H1 (cell line): ENCODE data around the gene FOXN4. TPM values are rescaled to one million over a fixed set of nuclear protein-coding genes. Genes with fewer than 3 reads are reported as not detected.
"Not testable (repeated sequence)": the region's sequence is repeated elsewhere in the genome, so short reads cannot be mapped to it uniquely, and the experiment has no call there.

ENCODE experiments used
- CTCF ChIA-PET: fragments of 300-600 bp; sonication (Branson Sonifier 250); formaldehyde crosslinking; loops from one replicate; lab custom pipeline; 2021; ENCODE audit not compliant: partially characterized antibody; lab: Charles Lee
- POLR2A ChIA-PET: fragments of 300-600 bp; sonication (Branson Sonifier 250); formaldehyde crosslinking; loops from one replicate; lab custom pipeline; 2021; ENCODE audit warnings: inconsistent platforms; ENCODE audit not compliant: partially characterized antibody; lab: Charles Lee
- DNase-seq, 2 experiments: peaks; one replicate each; pipeline versions ENCODE4 v3.0.0 to v3.0.0-alpha.2; 2010 to 2022; ENCODE audit warnings: low spot score in 2 of 2, low read depth in 1 of 2, mixed read lengths in 1 of 2
- FAIRE-seq: peaks from 2 replicates; lab custom pipeline; 2011; peaks lifted over from hg19 to GRCh38; lab: Jason Lieb, UNC
- H2AFZ ChIP-seq: 2 replicates; pipeline ENCODE4 v1.8.1; 2012; ENCODE audit warnings: low read length, inconsistent platforms
- H2AK5ac ChIP-seq: 2 replicates; pipeline ENCODE4 v1.6.1; 2013; ENCODE audit warnings: low read depth, low read length
- H2BK120ac ChIP-seq: replicated peaks from 2 replicates; pipeline ENCODE3; 2013; ENCODE audit warnings: low read depth, low read length, inconsistent platforms
- H2BK12ac ChIP-seq: 2 replicates; pipeline ENCODE4 v1.6.1; 2013; ENCODE audit warnings: low read depth, low read length
- H2BK15ac ChIP-seq: 2 replicates; pipeline ENCODE4 v1.6.1; 2013; ENCODE audit warnings: low read length
- H2BK20ac ChIP-seq: 2 replicates; pipeline ENCODE4 v1.6.1; 2013; ENCODE audit warnings: low read length
- H2BK5ac ChIP-seq: 2 replicates; pipeline ENCODE4 v1.6.1; 2013; ENCODE audit warnings: low read depth, low read length
- H3K14ac ChIP-seq: 2 replicates; pipeline ENCODE4 v1.6.1; 2013; ENCODE audit warnings: inconsistent platforms; ENCODE audit not compliant: insufficient read length
- H3K18ac ChIP-seq: 2 replicates; pipeline ENCODE4 v1.6.1; 2013; ENCODE audit warnings: low read length; ENCODE audit errors: extremely low read depth
- H3K23ac ChIP-seq: 2 replicates; pipeline ENCODE4 v1.6.1; 2013; ENCODE audit warnings: inconsistent platforms; ENCODE audit not compliant: insufficient read length
- H3K23me2 ChIP-seq: 2 replicates; pipeline ENCODE4 v1.6.1; 2013; ENCODE audit warnings: low read depth, low read length
- H3K27ac ChIP-seq: 2 replicates; pipeline ENCODE4 v1.6.1; 2011; ENCODE audit warnings: low read depth, low read length, inconsistent platforms
- H3K27me3 ChIP-seq, 4 experiments: replicated peaks in 1 of 4; 1 replicate in 1 of 4; 2 replicates in 3 of 4; pipeline versions ENCODE4 v1.6.1 to v1.8.1; 2011 to 2013; ENCODE audit warnings: low read length in 3 of 4, mild to moderate bottlenecking in 3 of 4, inconsistent platforms in 2 of 4, mixed read lengths in 2 of 4, moderate library complexity in 1 of 4; ENCODE audit not compliant: control insufficient read depth in 3 of 4, insufficient read depth in 3 of 4; ENCODE audit errors: extremely low read depth in 1 of 4
- H3K36me3 ChIP-seq, 4 experiments: 2 replicates each; pipeline versions ENCODE4 v1.6.1 to v1.8.1; 2011 to 2013; ENCODE audit warnings: mild to moderate bottlenecking in 4 of 4, low read length in 3 of 4, moderate library complexity in 2 of 4, control low read depth in 1 of 4, inconsistent platforms in 1 of 4; ENCODE audit not compliant: insufficient read depth in 4 of 4, control insufficient read depth in 2 of 4
- H3K4ac ChIP-seq: replicated peaks from 2 replicates; pipeline ENCODE3; 2013; ENCODE audit warnings: low read length, low read depth, mixed read lengths, inconsistent platforms; ENCODE audit not compliant: insufficient read length
- H3K4me1 ChIP-seq, 4 experiments: replicated peaks in 1 of 4; 1 replicate in 1 of 4; 2 replicates in 3 of 4; pipeline versions ENCODE4 v1.6.1 to v1.8.1; 2011 to 2013; ENCODE audit warnings: low read length in 3 of 4, inconsistent platforms in 2 of 4, mixed read lengths in 1 of 4; ENCODE audit not compliant: insufficient read depth in 4 of 4, control insufficient read depth in 3 of 4
- H3K4me2 ChIP-seq, 2 experiments: 2 replicates each; pipeline versions ENCODE4 v1.6.1 to v1.8.1; 2011 to 2013; ENCODE audit warnings: low read depth in 2 of 2, low read length in 2 of 2, control low read depth in 1 of 2, inconsistent platforms in 1 of 2, mild to moderate bottlenecking in 1 of 2; ENCODE audit not compliant: insufficient read depth in 1 of 2
- H3K4me3 ChIP-seq, 4 experiments: fragments of 200-600, 300-600 bp in 1 of 4; sonication (generic), shearing (Covaris generic), sonication (Bioruptor Twin) in 1 of 4; 2 replicates each; pipeline versions ENCODE4 v1.5.1 to v1.8.1; 2011 to 2016; ENCODE audit warnings: low read length in 4 of 4, low read depth in 3 of 4, control low read depth in 2 of 4, inconsistent platforms in 2 of 4, mild to moderate bottlenecking in 2 of 4, mixed read lengths in 1 of 4, moderate library complexity in 1 of 4; ENCODE audit not compliant: insufficient read depth in 2 of 4; ENCODE audit errors: extremely low read depth in 1 of 4
- H3K56ac ChIP-seq: replicated peaks from 2 replicates; pipeline ENCODE3; 2013; ENCODE audit warnings: low read depth, mild to moderate bottlenecking, mixed read lengths, low read length, inconsistent platforms; ENCODE audit not compliant: insufficient read length
- H3K79me1 ChIP-seq: 2 replicates; pipeline ENCODE4 v1.6.1; 2013; ENCODE audit warnings: low read depth, low read length, control low read depth
- H3K79me2 ChIP-seq, 2 experiments: 2 replicates each; pipeline versions ENCODE4 v1.6.1 to v1.8.1; 2012 to 2013; ENCODE audit warnings: low read length in 2 of 2, mild to moderate bottlenecking in 2 of 2, inconsistent platforms in 1 of 2; ENCODE audit not compliant: insufficient read depth in 2 of 2, control insufficient read depth in 1 of 2
- H3K9ac ChIP-seq, 4 experiments: replicated peaks in 1 of 4; 1 replicate in 1 of 4; 2 replicates in 3 of 4; pipeline versions ENCODE4 v1.6.1 to v1.8.1; 2011 to 2013; ENCODE audit warnings: low read depth in 3 of 4, low read length in 3 of 4, control low read depth in 2 of 4, mild to moderate bottlenecking in 2 of 4, moderate library complexity in 2 of 4, inconsistent platforms in 1 of 4; ENCODE audit errors: extremely low read depth in 1 of 4
- H3K9me3 ChIP-seq, 2 experiments: 2 replicates each; pipeline versions ENCODE4 v1.6.1 to v1.8.1; 2012 to 2013; ENCODE audit warnings: mild to moderate bottlenecking in 2 of 2, moderate library complexity in 2 of 2, control low read depth in 1 of 2, inconsistent platforms in 1 of 2, low read depth in 1 of 2, low read length in 1 of 2, mixed read lengths in 1 of 2; ENCODE audit not compliant: insufficient read depth in 2 of 2
- H4K20me1 ChIP-seq, 2 experiments: replicated peaks in 1 of 2; 2 replicates each; pipeline versions ENCODE3 to v1.8.1; 2011 to 2013; ENCODE audit warnings: inconsistent platforms in 2 of 2, low read length in 2 of 2, mild to moderate bottlenecking in 1 of 2; ENCODE audit not compliant: insufficient read depth in 2 of 2, control insufficient read depth in 1 of 2
- H4K5ac ChIP-seq: 2 replicates; pipeline ENCODE4 v1.6.1; 2013; ENCODE audit warnings: low read length, low read depth, mixed read lengths, inconsistent platforms; ENCODE audit not compliant: insufficient read length
- H4K8ac ChIP-seq: 2 replicates; pipeline ENCODE4 v1.8.0; 2013; ENCODE audit warnings: mild to moderate bottlenecking, moderate library complexity, low read length, inconsistent platforms; ENCODE audit not compliant: insufficient read depth; ENCODE audit errors: extremely low read depth
- H4K91ac ChIP-seq: replicated peaks from 2 replicates; pipeline ENCODE3; 2013; ENCODE audit warnings: low read length, mixed read lengths, inconsistent platforms; ENCODE audit not compliant: insufficient read length
- WGBS, 2 experiments: shearing (Covaris generic) in 1 of 2; methylation state at CpG; one replicate each; pipeline versions ENCODE4 v1.1.6 to v1.1.7; 2013 to 2015; ENCODE audit warnings: low lambda C conversion rate in 2 of 2, mixed read lengths in 2 of 2, inconsistent platforms in 1 of 2, low coverage in 1 of 2, missing lambda C conversion rate in 1 of 2; ENCODE audit not compliant: insufficient replicate concordance in 2 of 2, insufficient coverage in 1 of 2, insufficient read length in 1 of 2; ENCODE audit errors: extremely low coverage in 1 of 2, missing lambda C conversion rate in 1 of 2; 5-methylcytosine and 5-hydroxymethylcytosine counted together
- polyA plus RNA-seq, 7 experiments: library from polyadenylated mRNA; depleted of rRNA in 3 of 7; stranded (reverse) in 5 of 7; unstranded in 2 of 7; fragments of >200 nt in 5 of 7; fragments of 200-250 nt in 2 of 7; gene quantifications; 1 replicate in 5 of 7; 2 replicates in 1 of 7; 4 replicates in 1 of 7; pipeline versions ENCODE4 v1.2.1 to v1.2.3, GENCODE V29; 2011 to 2013; ENCODE audit warnings: missing spikeins in 2 of 7, mixed read lengths in 2 of 7
- total RNA-seq: library from RNA; stranded (reverse); fragmentation: NEBNext Ultra II Directional; extraction: Animal tissue kit (Norgen Biotek cat#: 25700); gene quantifications from 2 replicates; pipeline ENCODE4 v1.2.1, GENCODE V29; 2021

The FOXN4 gene
- total and polyA plus RNA-seq, 2 of the 8 experiments (the other 6 are each of a cell fraction or from before 2014, with no cell fraction given) = 0.26 to 0.29 TPM

DNA sequence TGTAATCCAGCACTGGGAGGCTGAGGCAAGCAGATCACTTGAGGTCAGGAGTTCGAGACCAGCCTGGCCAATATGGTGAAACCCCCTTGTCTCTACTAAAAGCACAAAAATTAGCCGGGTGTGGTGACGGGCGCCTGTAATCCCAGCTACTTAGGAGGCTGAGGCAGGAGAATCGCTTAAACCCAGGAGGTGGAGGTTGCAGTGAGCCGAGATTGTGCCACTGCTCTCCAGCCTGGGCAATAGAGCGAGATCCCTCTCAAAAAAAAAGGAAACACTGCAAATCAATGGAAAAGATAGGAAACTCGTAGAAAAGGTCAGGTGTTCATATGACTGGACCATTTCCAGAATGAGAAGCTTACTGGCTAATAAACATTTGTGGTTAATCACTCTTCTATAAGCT lies 12.2 kb upstream of the FOXN4 start:
- H3K14ac ChIP-seq = not testable (repeated sequence)
- CTCF ChIA-PET = interaction anchor here (0.6 to 1.6 kb wide), 6 partner anchors 10 to 161 kb away, joined by 3 to 7 read pairs (median 4); no protein-coding TSS in a partner anchor

More for the DNA sequence above, 12.2 kb upstream of the FOXN4 start:
- not testable (repeated sequence) for H3K56ac ChIP-seq, H3K18ac ChIP-seq, H2BK5ac ChIP-seq, H2AFZ ChIP-seq, FAIRE-seq, H3K4me2 ChIP-seq, DNase-seq, H3K23ac ChIP-seq, H3K9ac ChIP-seq, H4K91ac ChIP-seq, H2AK5ac ChIP-seq, H3K4me3 ChIP-seq, H2BK12ac ChIP-seq, H4K20me1 ChIP-seq, H3K23me2 ChIP-seq, H4K5ac ChIP-seq, H3K27me3 ChIP-seq, H2BK15ac ChIP-seq, H3K9me3 ChIP-seq, H3K27ac ChIP-seq, H3K36me3 ChIP-seq, H3K79me1 ChIP-seq, H2BK120ac ChIP-seq, H2BK20ac ChIP-seq, H4K8ac ChIP-seq, H3K4ac ChIP-seq, H3K79me2 ChIP-seq, H3K4me1 ChIP-seq
- WGBS, 2 experiments = 98% methylated on average over 8 of the region's 8 CpGs; no CpG with 5 or more reads in 1 of the 2 experiments
- POLR2A ChIA-PET = interaction anchor here (0.7 kb wide), 1 partner anchor 10 kb away, joined by 3 read pairs; no protein-coding TSS in a partner anchor
